Peyer's patch (tissue), 4 donors: ENCODE measurements around the gene GALNT13. TPM values are rescaled to one million over a fixed set of nuclear protein-coding genes. Genes with fewer than 3 reads are reported as not detected.

Experiments
- DNase-seq, 3 donors: peaks; one replicate each; pipeline ENCODE4 v3.0.0-alpha.2; 2017 to 2019
- H3K27ac ChIP-seq, 4 donors: fragments of 200-600 bp; sonication (generic); one replicate each; pipeline ENCODE4 v1.5.1; 2016 to 2019
- H3K27me3 ChIP-seq, 2 donors: fragments of 200-600 bp; sonication (generic); one replicate each; pipeline ENCODE4 v1.5.1; 2019
- H3K36me3 ChIP-seq, 3 donors: fragments of 200-600 bp; sonication (generic); one replicate each; pipeline ENCODE4 v1.5.1; 2016 to 2019
- H3K4me1 ChIP-seq, 4 donors: fragments of 200-600 bp; sonication (generic); one replicate each; pipeline ENCODE4 v1.5.1; 2016 to 2019
- H3K4me3 ChIP-seq, 4 donors: fragments of 200-600 bp; sonication (generic); 1 replicate in 3 of 4; 2 replicates in 1 of 4; pipeline ENCODE4 v1.5.1; 2016 to 2019; ENCODE audit warnings: mild to moderate bottlenecking in 1 of 4
- H3K9me3 ChIP-seq, 4 donors: fragments of 200-600 bp; sonication (generic); one replicate each; pipeline ENCODE4 v1.5.1; 2016 to 2019; ENCODE audit warnings: mild to moderate bottlenecking in 1 of 4
- CTCF ChIP-seq, 6 experiments: fragments of 450-650 bp in 4 of 6; fragments of 200-600 bp in 2 of 6; sonication (generic) in 1 of 6; IDR thresholded peaks; one replicate each; pipeline ENCODE4 v1.5.1; 2017 to 2019; ENCODE audit warnings: antibody characterized with exemption in 6 of 6, mild to moderate bottlenecking in 3 of 6, moderate library complexity in 1 of 6
- POLR2A ChIP-seq, 2 donors: fragments of 450-650 bp; IDR thresholded peaks; one replicate each; pipeline ENCODE4 v1.5.1; 2017; ENCODE audit warnings: antibody characterized with exemption in 2 of 2, mild to moderate bottlenecking in 2 of 2, moderate library complexity in 2 of 2
- total RNA-seq, 4 donors: library from RNA; depleted of rRNA; stranded (reverse); fragments of >200 nt; gene quantifications; one replicate each; pipeline ENCODE4 v1.1.0, GENCODE V29; 2016

GALNT13 gene
- total RNA-seq, 4 donors from 2014 or later, result 1.6 to 2.7 (median 2.0) TPM

GRCh38 chr2:154193246-154193645, 321.5 kb downstream of the GALNT13 start:
- no peak for DNase-seq
- H3K4me3 ChIP-seq, result no peak overlapping the region
- H3K4me1 ChIP-seq, result no peaks in the 10 kb centered on the region
- H3K27ac ChIP-seq, result no peak overlapping the region
- H3K27me3 ChIP-seq, result no peaks in the 10 kb centered on the region
- no peaks in the 10 kb centered on the region for H3K9me3 ChIP-seq
- no peaks in the 10 kb centered on the region for H3K36me3 ChIP-seq
- TF ChIP-seq POLR2A (IDR thresholded peaks at IDR 0.05) (no peak), CTCF (IDR thresholded peaks at IDR 0.05) (no peak)

- no peaks in the 10 kb centered on the region for H3K27me3 ChIP-seq
- H3K9me3 ChIP-seq, result no peaks in the 10 kb centered on the region
- H3K36me3 ChIP-seq, result no peaks in the 10 kb centered on the region
- no peak overlapping the region for H3K27ac ChIP-seq
- no peak overlapping the region for H3K4me3 ChIP-seq
- no peak for TF ChIP-seq POLR2A (IDR thresholded peaks at IDR 0.05)
- TF ChIP-seq CTCF (IDR thresholded peaks at IDR 0.05), result no peak
- no peaks in the 10 kb centered on the region for H3K4me1 ChIP-seq
- no peak for DNase-seq
These were observed 323.4 kb downstream of the GALNT13 start for GRCh38 chr2:154194909-154195643.

- H3K27me3 ChIP-seq, result no peaks in the 10 kb centered on the region
- H3K27ac ChIP-seq, result no peak overlapping the region
- TF ChIP-seq CTCF (IDR thresholded peaks at IDR 0.05), result no peak
- no peak for TF ChIP-seq POLR2A (IDR thresholded peaks at IDR 0.05)
- DNase-seq, result no peak
- no peaks in the 10 kb centered on the region for H3K9me3 ChIP-seq
- no peaks in the 10 kb centered on the region for H3K4me1 ChIP-seq
- H3K36me3 ChIP-seq, result no peaks in the 10 kb centered on the region
- no peak overlapping the region for H3K4me3 ChIP-seq
These were observed 324.0 kb downstream of the GALNT13 start for GRCh38 chr2:154195644-154196195.

GRCh38 chr2:154198866-154199265, 327.1 kb downstream of the GALNT13 start:
- H3K27me3 ChIP-seq, result no peaks in the 10 kb centered on the region
- no peak for DNase-seq
- H3K4me1 ChIP-seq, result peaks cover 0 to 3% (median 0%) of the 10 kb centered on the region in 4 donors
- no peak for TF ChIP-seq CTCF (IDR thresholded peaks at IDR 0.05)
- no peak for TF ChIP-seq POLR2A (IDR thresholded peaks at IDR 0.05)
- H3K4me3 ChIP-seq, result no peak overlapping the region
- no peak overlapping the region for H3K27ac ChIP-seq
- H3K9me3 ChIP-seq, result no peaks in the 10 kb centered on the region
- no peaks in the 10 kb centered on the region for H3K36me3 ChIP-seq

- Histone ChIP-seq H3K4me1 (peaks cover 0 to 8% (median 1%) of the 10 kb centered on the region in 4 donors), H3K9me3 (no peaks in the 10 kb centered on the region), H3K27me3 (no peaks in the 10 kb centered on the region), H3K27ac (peak overlapping the region in 1 of 4 donors; percentile 25), H3K36me3 (no peaks in the 10 kb centered on the region), H3K4me3 (no peak overlapping the region)
- TF ChIP-seq POLR2A (IDR thresholded peaks at IDR 0.05) (no peak), CTCF (IDR thresholded peaks at IDR 0.05) (no peak)
- DNase-seq, result no peak
These were observed 331.5 kb downstream of the GALNT13 start for GRCh38 chr2:154203206-154203605.
